GM19239 (cell line): Measurements from ENCODE around the gene APMAP.
"Not testable (repeated sequence)": the region's sequence is repeated elsewhere in the genome, so short reads cannot be mapped to it uniquely, and the experiment has no call there.

Experiments used
- DNase-seq: peaks from one replicate; pipeline ENCODE4 v3.0.0; 2011; ENCODE audit warnings: low spot score; ENCODE audit not compliant: insufficient read length
- FAIRE-seq: peaks from 2 replicates; lab custom pipeline; 2011; peaks lifted over from hg19 to GRCh38; lab: Jason Lieb, UNC

The APMAP gene

DNA sequence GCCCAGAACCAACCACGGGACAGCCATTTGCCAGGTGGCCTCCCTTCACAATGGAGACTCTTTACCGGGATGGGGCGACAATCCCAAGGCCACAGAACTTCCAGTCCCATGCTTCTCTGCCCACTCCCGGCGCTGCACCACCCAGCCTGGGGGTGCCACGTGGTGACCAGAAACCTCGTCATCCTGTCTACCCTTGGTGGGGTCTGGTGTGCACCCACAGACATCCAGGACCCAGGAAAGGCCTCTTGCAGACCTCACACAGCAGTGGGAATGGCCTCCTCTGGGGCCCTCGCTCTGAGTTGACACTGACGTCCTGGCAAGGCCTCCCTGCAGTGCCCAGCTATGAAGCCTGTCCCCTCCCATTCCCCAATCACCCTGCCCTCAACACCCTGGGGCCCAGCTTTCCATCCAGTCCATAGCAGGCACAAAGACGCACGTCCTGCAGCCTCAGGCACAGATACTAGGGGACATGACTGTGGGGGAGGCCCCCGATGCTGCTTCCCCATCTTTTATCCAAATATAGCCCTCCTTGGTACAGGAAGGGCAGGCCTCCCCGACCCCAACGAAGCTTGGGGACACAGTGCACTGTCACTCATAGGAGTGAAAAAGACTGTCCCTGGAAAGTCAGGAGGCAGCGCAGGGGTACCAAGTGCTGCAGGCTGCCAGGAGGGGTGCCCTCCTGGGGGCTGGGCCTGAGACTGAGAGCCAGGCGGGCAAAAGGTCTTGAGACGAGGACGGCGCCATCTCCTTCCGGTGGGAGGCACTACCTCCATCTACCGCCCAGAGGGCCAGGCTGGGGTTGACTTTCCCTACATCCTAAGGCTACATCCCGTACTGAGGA, 36.3 kb downstream of the APMAP start:
- no peak for FAIRE-seq

DNA sequence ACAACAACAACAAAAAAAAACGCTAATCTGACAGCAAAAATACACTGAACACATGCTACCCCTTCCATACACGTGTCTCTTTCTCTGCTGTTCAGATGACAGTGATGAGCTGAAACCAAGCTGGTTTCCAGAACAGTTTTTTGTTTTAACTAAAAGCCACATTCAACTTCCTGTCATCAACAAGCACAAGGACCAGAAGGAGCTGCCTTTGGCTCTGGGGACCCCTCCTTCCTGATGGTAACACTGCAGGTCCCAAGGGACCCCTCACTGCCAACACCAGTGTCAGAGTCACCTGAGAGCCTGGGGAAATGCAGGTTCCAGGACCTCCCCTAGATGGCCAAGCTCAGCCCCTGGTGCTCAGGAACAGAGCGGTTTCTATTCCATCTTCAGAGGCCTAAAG, 37.5 kb downstream of the APMAP start:
- DNase-seq, result peak; percentile 72
- FAIRE-seq, result peak; percentile 98

More for the DNA sequence above, 36.3 kb downstream of the APMAP start:
- DNase-seq, result no peak

DNA sequence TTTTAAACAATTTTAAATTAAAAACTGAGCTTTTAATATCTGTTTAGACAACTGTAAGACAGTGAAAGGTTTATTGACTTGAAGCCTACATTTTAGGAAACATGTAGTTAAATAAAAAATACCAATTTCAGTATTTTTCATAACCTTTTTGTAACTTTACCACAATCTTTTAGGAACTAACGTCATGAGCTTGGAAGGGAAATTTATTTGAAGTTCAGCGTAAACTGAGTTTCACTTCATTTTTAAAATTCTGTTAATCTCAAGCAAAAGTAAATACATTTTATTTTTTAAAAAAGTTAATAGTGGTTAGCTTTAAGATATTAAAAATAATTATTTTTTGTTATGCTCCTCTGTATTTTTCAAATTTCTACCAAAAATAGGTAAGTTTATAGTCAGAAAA, 38.0 kb downstream of the APMAP start:
- FAIRE-seq, result no peak

DNA sequence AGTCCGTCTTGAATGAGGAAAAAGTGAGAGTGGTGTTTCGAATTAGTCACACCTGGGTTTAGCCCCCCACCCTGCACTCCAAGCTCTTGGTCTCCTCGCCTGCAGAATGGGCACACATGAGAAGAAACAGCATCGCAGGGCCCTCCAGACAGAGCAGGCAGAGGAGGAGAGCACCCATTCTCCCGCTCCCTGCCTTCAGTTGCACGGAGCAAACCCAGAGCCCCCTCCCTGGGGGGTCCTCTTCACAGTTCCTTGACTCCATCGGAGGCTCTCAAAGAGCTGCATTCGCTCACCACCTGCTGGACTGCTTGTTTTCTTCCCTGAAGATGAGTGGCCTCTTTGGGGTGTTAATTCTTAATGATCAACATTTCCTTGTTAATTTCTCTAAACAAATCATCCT, 38.4 kb downstream of the APMAP start:
- no peak for FAIRE-seq
- DNase-seq, result no peak

More for the DNA sequence above, 38.0 kb downstream of the APMAP start:
- DNase-seq, result no peak

DNA sequence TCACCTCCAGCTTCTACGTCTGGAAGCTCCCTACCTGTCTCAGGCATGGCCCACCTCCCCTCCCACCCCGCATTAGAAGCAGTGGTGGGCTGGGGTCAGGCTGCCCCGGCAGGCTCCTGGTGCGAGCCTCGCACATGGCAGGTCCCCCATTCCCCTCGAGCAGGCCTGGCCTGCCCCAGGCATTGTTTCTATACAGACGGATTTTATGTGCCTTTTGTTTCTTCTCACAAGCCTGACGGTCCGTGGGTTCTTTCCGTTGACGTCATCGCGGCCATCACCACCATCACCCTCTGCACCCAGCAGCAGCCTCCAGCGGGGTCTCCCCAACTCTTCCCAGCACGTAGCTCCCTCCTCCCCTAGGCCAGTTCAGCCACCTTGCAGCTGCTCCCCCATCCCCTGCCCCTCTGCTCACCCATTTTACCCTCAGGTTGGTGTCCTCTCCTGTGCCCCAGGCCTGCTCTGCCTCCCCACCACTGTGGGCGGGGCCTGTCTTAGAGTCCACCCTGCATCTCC, 38.9 kb downstream of the APMAP start:
- no peak for FAIRE-seq

DNA sequence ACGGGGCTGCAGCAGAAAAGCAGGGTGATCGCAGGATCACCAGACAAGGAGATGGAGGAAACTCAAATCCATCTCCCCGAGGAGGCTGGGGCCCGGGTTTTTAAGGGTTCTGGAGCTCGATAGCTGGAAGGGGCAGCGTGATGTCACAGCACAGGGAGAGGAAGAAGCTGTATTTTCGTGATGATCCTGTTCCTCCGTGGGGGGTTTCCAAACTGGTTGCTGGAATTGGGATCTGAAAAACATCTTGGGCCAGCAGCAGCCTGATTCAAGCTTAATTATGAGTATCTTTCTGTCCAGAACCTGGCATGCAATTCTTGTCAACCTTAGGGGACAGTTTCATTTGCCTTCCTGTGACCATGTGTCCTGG, 39.4 kb downstream of the APMAP start:
- no peak for FAIRE-seq
- DNase-seq, result no peak

More for the DNA sequence above, 38.9 kb downstream of the APMAP start:
- no peak for DNase-seq

DNA sequence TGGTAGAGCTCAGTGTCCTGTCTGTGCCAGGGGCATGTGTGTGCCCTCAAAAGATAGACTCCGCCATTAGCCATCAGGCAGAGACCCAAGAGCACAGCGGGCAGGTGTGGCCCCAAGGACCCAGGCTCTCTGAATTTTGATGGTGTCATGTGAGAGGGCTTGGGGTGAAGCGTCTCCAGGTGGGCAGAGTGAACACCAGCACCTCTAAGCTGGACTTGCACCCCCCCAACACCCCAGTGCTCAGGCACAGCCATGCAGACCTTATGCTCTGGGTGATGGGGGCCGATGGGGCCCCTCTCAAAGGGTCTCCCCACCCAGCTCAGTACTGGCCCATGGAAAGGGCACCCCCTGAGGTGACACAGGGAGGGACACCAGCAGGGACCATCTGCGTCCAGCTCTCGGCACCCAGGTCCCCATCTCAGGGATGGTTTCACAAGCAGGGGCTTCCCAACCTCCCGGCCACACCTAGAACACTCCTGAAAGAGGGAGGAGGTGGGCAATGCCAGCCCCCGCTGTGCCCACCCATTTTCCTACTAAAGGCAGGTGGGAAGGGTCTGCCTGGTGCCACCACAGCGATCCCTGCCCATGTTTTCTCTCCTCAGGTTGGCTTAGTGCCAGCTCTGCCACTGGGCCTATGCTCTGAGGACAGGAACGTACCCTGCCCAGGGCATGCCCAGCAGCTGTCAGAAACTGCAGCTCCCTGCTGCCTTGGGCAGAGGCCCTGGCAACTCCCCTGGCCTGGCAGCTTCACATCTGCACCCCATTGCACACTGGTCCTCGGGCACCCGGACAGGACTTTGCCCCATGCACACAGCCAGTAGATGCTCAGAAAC, 40.0 kb downstream of the APMAP start:
- no peak for DNase-seq
- FAIRE-seq, result no peak

DNA sequence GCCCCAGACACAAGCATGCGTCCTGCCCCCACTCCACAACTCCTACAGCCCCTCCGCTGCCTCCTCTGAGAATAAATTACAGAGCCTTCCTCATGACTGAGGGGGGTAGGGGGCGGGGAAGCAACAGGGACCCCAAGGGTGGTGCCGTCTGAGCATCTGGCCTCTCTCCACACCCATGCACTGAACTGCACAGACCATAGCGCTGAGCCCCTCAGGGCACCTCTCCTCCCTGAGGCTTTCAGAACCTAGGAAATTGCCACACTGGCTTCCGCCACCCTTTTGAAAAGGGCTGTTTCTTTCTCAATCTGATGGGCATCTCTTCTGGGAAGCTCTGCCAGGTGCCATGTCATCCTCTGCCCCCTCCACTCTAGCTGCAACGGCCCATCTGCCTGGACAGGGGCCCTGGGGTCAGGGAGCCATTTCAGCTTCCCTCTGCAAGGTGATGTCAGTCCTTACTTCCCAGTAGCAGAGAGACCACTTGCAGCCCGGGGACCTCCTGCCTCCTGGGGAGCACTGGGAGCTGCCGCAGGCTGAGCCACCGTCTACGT, 40.9 kb downstream of the APMAP start:
- DNase-seq (no peak), FAIRE-seq (no peak)

DNA sequence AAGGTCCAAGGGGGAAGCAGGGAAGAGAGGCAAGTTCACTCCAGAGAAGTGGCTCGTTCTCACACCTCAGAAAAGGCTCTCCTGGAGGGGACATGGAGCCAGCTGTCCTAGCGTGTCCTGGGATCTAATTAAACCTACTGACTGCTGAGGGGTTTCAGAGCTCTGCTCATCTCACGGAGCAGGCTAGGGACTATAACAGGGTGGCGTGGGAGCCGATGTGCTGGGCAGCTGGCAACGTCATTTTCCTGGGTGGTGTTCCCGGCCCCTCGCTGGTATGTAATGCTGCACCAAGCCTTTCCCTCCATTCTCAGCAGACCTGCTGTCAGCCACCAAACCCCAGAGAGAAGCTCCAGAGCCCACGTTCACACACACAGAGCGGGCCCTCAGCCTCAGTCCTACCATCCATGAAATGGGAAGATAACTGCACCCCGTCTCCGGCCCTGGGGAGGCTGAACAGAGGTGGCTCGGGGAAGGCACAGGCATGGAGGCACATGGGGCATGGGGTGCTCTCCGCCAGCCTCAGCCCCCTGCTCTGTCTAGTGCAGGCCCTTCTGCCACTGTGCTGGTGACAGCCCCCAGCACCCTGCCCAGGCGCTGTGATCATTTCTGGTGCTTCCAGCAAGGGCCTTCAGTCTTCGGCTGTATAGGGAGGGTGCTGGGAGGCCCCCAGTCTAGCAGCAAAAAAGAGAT, 41.6 kb downstream of the APMAP start:
- FAIRE-seq (no peak), DNase-seq (no peak)

DNA sequence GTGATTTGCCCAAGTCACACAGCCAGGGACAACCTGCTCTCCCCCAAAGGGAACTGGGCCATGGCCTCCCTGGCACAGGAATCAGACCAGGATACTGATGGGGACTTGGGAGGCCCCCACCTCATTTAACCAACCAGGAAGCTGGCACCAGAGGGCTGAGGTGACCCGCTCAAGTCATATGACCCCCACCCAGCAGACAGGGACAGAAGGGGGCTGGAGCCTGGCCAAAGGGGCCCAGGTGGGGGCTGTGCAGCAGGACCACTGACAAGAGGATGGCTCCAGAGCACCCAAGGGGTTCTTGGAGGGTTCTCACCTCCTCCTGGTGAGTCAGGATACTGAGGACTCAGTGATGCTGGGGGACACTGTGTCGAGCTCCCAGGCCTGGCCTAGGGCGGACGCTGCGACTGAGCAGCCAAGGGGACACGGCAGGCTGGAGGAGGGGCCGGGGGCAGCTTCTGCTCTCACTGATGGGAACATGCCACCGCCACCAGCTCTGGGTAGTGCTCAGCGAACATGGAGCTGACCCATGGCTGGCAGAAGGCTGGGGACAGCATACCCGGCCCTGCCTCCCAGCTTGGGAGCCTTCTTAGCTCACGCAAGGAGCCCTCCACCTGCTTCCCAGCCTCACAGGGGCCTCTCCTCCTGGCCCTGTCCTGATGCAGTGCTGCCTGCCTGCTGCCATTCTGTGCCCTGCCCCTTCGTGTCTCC, 42.3 kb downstream of the APMAP start:
- FAIRE-seq, result no peak
- DNase-seq, result no peak

DNA sequence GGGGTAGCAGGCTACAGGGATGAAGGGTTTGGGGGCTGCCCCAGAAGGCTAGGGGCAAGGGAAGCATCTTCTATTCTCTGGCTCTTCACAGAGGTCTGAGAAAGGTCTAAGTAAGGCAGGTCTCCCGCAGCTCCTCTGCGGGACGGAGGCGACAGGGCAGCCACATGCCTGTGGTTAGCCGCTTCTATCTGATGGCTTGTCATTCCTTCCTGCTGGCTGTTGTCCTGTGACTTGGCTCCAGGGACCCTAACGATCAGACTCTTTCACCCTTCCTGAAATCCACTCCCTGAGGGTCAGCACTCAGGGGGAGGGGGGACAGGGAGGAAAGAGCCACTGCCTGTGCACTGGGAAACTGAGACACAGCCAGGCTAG, 42.8 kb downstream of the APMAP start:
- no peak for FAIRE-seq
- no peak for DNase-seq

DNA sequence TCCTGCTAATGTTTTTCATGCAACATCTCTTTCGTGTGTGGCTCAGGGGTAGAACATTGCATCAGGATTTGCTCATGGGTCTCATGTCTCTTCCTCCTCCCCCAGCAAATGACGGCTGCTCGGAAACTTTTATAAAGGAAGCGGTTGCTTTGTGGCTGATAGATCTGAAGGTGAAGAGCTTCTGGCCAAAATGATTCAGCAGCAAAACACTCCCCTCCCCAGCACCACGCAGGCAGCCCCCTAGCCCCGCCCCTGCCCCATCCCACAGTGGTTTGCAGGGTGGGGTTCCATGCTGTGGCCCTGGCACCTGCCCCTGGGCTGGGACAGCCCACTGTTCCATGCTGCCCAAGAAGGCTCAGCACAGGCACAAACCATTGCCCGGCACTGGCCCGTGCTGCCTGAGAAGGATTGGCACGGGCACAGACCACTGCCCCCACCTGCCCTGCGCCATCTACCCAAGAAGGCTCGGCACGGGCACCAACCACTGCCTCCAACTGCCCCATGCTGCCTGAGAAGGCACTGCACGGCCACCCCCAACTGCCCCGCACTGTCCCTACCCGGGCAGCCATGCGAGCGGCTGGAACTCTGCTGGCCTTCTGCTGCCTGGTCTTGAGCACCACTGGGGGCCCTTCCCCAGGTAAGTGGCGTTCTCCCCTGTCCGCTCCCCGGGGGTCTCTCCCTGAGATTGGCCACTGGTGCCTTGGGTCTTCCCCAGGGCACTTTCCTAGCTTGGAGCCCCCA, 43.4 kb downstream of the APMAP start, which contains the start of gene CST7:
Gene CST7, plus strand, starts transcription at position 331 of the 741 bp plus-strand sequence. Its CDS starts 237 bp downstream, at position 568.
- peak; percentile 26 for DNase-seq
- no peak for FAIRE-seq

DNA sequence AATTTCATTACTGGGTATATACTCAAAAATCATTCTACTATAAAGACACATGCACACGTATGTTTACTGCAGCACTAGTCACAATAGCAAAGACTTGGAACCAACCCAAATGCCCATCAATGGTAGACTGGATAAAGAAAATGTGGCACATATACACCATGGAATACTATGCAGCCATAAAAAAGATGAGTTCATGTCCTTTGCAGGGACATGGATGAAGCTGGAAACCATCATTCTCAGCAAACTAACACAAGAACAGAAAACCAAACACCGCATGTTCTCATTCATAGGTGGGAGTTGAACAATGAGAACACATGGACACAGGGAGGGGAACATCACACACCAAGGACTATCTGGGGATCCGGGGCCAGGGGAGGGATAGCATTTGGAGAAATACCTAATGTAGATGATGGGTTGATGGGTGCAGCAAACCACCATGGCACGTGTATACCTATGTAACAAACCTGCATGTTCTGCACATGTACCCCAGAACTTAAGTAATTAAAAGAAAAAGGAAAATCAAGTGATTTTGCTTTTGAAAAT, 44.1 kb downstream of the APMAP start:
- not testable (repeated sequence) for FAIRE-seq, DNase-seq

DNA sequence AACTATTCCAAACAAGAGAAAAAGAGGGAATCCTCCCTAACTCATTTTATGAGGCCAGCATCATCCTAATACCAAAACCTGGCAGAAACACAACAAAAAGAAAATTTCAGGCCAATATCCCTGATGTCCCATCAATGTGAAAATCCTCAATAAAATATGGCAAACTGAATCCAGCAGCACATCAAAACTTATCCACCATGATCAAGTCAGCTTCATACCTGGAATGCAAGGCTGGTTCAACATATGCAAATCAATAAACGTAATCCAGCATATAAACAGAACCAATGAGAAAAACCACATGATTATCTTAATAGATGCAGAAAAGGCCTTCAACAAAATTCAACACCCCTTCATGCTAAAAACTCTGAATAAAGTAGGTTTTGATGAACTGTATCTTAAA, 46.2 kb downstream of the APMAP start:
- not testable (repeated sequence) for FAIRE-seq, DNase-seq

DNA sequence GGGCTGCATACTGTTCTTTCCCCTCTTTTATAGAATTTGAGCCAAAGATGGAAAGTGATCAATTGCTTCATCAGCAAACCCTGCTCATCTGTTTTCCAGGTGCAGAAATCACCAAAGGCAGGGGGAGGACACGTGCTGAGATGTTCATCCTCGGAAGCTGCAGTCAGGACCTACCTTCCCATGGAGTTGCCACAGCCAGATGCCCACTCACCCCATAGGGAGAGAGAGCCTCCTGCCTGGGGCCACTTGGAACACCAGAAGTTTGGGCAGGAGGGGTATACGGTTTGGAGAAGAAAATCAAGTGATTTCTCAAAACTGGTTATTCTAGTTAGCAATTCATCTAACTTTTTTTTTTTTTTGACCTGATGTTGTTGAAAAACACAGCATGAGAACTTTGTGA, 48.8 kb downstream of the APMAP start:
- DNase-seq, result no peak

DNA sequence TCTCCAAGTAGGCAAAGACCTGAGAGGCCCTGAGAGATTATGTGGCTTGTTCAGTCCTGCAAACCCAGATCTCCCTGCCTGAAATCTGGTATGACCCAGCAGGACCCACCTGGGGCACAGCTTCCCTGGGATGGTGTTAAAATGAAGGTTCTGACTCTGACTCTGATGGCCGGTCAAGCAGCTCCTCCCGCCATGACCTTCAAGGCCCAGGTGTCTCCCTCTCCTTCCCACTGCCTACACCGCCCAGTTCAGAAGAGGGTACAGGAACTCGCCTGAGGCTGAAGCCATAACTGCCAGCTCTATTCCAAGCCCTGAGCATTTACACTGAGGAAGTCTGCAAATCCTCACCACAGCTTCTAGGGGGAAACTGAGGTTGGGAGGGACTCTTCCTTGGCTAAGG, 49.4 kb downstream of the APMAP start:
- FAIRE-seq (no peak), DNase-seq (no peak)

More for the DNA sequence above, 48.8 kb downstream of the APMAP start:
- no peak for FAIRE-seq

DNA sequence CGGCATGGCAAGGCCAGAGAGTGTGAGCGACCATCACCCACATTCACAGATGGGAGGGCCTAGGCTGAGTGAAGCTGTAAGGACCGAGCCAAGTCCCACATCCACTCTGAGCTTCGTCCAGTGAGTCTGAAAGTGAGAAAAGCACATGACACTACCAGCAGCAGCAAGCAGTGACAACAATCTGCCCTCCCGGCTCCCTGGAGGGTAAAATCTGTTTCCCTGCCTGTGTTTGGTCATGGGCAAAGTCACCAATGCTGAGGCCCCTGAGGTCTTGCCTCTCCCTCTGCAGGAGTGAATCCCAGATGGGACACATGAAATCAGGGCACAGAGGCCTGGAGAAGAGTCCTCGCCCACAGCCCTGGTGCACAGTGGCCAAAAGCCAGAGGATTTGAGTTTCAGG, 49.9 kb downstream of the APMAP start:
- no peak for FAIRE-seq

DNA sequence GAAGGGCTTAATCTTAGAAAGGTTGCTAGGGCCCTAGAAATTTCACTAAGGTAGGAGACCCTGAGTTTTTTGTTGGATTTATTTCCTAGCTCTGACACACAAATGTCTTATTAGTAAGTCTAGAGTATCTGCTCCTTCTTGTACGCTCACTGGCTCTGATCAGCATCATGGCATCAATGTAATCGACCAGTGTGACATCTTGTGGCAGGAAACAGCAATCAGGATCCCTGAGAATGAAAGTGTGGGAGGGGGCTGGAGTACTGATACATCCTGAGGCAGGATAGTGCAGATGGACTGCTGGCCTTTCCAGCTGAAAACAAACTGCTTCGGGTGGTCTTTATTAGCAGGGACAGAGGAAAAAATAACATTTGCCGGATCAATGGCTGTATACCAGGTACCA, 53.5 kb downstream of the APMAP start:
- DNase-seq, result no peak
- no peak for FAIRE-seq

More for the DNA sequence above, 49.9 kb downstream of the APMAP start:
- no peak for DNase-seq

DNA sequence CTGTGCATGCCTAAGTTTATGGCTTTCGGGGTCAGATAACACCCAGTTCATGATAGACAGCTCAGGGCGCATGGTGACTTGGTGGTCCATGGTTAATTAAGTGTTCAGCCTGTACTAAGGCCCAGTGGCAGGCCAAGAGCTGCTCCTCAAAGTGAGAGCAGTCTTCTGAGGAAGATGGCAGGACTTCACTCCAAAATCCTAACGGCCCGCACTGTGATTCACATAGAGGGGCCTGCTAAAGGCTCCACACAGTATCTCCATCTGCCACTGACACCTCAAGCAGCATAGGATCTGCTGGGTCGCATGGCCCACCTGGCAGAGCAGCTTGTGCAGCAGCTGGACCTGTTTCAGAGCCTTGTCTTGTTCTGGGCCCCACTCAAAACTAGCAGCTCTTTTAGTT, 54.1 kb downstream of the APMAP start:
- no peak for FAIRE-seq
- no peak for DNase-seq
